HS-5 (cell line): ENCODE data around the gene TMEM145.

Experiments
- DNase-seq: peaks from one replicate; pipeline ENCODE4 v3.0.0-alpha.2; 2012; ENCODE audit warnings: low read depth

The TMEM145 gene

GRCh38 chr19:42288881-42289555 lies 24.1 kb upstream of the TMEM145 start:
- no peak for DNase-seq

GRCh38 chr19:42289556-42290041 lies 23.5 kb upstream of the TMEM145 start:
- no peak for DNase-seq

GRCh38 chr19:42290136-42290522 lies 23.0 kb upstream of the TMEM145 start:
- no peak for DNase-seq

- no peak for DNase-seq
Measured at GRCh38 chr19:42290523-42291434, 22.3 kb upstream of the TMEM145 start.

- no peak for DNase-seq
Measured at GRCh38 chr19:42291435-42291810, 21.7 kb upstream of the TMEM145 start.

GRCh38 chr19:42292042-42292960 lies 20.8 kb upstream of the TMEM145 start:
- no peak for DNase-seq

- DNase-seq, result no peak
Measured at GRCh38 chr19:42292963-42293362, 20.1 kb upstream of the TMEM145 start.

GRCh38 chr19:42293540-42293939 lies 19.6 kb upstream of the TMEM145 start:
- DNase-seq, result no peak

GRCh38 chr19:42293948-42294347 lies 19.2 kb upstream of the TMEM145 start:
- no peak for DNase-seq

- DNase-seq, result no peak
Measured at GRCh38 chr19:42294471-42295137, 18.5 kb upstream of the TMEM145 start.

GRCh38 chr19:42295342-42295741 lies 17.8 kb upstream of the TMEM145 start:
- no peak for DNase-seq

- DNase-seq, result no peak
Measured at GRCh38 chr19:42295831-42296525, 17.1 kb upstream of the TMEM145 start.

- no peak for DNase-seq
Measured at GRCh38 chr19:42297039-42297438, 16.1 kb upstream of the TMEM145 start.

- DNase-seq, result no peak
Measured at GRCh38 chr19:42301646-42302203, 11.4 kb upstream of the TMEM145 start, which contains the start of gene PRR19. PRR19 (plus strand) TSS chr19:42302132; CDS start chr19:42309585, 7,453 bp downstream.

GRCh38 chr19:42303101-42303464 lies 10.0 kb upstream of the TMEM145 start:
- no peak for DNase-seq

- no peak for DNase-seq
Measured at GRCh38 chr19:42303876-42304275, 9.2 kb upstream of the TMEM145 start.

- DNase-seq, result no peak
Measured at GRCh38 chr19:42306646-42307045, 6.5 kb upstream of the TMEM145 start.

- DNase-seq, result no peak
Measured at GRCh38 chr19:42309686-42310085, 3.4 kb upstream of the TMEM145 start.

GRCh38 chr19:42311657-42312056 lies 1.5 kb upstream of the TMEM145 start:
- no peak for DNase-seq

GRCh38 chr19:42312370-42312769 lies 739 bp upstream of the TMEM145 start:
- DNase-seq, result no peak
